Activated CD4-positive, alpha-beta T cell treated with anti-CD3 and anti-CD28 coated beads for 24 hours (primary cell): ENCODE data around the gene KLHL13.
"Not testable (repeated sequence)": the region's sequence is repeated elsewhere in the genome, so short reads cannot be mapped to it uniquely, and the experiment has no call there.

ENCODE experiments used
- DNase-seq, 2 donors: peaks; one replicate each; pipeline ENCODE4 v3.0.0-alpha.2; 2020; ENCODE audit warnings: low read depth in 2 of 2

The KLHL13 gene, protein sequence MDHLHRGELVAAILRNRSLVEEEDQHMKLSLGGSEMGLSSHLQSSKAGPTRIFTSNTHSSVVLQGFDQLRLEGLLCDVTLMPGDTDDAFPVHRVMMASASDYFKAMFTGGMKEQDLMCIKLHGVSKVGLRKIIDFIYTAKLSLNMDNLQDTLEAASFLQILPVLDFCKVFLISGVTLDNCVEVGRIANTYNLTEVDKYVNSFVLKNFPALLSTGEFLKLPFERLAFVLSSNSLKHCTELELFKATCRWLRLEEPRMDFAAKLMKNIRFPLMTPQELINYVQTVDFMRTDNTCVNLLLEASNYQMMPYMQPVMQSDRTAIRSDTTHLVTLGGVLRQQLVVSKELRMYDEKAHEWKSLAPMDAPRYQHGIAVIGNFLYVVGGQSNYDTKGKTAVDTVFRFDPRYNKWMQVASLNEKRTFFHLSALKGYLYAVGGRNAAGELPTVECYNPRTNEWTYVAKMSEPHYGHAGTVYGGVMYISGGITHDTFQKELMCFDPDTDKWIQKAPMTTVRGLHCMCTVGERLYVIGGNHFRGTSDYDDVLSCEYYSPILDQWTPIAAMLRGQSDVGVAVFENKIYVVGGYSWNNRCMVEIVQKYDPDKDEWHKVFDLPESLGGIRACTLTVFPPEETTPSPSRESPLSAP

GRCh38 chrX:118116713-118117550 is at the start of gene KLHL13:
KLHL13 (minus strand) TSS chrX:118116810; CDS start chrX:118028473, 88,337 bp downstream.
- DNase-seq: peak in 1 of 2 donors; percentile 0

DNA sequence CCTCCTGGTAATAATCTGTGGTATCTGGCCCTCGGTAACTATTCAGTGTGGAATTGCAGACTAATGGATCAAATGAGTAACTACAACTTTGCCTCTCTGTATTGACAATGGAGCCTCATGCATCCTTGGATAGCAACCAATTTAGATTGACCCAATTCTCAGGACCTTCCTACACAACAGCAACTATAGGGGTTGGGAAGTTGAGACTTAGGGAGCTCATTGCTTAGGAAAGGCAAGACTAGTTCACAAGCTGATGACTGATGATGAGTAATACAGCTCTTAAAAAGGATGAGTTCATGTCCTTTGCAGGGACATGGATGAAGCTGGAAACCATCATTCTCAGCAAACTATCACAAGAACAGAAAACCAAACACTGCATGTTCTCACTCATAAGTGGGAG is 47.5 kb upstream of the KLHL13 start:
- DNase-seq: no peak

- no peak for DNase-seq
Measured at GRCh38 chrX:118156953-118157608, 40.5 kb upstream of the KLHL13 start.

GRCh38 chrX:118156254-118156952 is 39.8 kb upstream of the KLHL13 start:
- DNase-seq: no peak

- DNase-seq: no peak
Measured at GRCh38 chrX:118153270-118153669, 36.7 kb upstream of the KLHL13 start.

DNA sequence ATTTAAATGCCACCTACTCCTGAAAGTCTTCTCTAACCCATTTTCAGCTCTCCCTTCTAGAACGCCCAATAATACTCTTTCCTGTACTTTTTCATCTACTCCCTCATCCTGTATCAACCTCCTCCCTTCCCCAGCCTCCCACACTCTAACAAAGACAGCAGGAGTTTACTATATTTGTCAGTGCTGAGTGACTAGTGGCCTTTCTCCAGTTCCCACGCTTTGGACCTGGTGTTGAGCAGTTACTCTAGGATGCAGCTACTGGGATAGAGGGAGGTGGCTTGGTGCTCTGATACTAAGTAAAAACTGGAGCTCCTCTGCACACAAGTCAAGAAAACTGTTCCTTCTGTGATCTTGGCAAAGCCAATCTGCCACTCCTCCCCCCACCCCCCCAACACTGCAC is 36.1 kb upstream of the KLHL13 start:
- DNase-seq: no peak

GRCh38 chrX:118148737-118149136 is 32.1 kb upstream of the KLHL13 start:
- no peak for DNase-seq

DNA sequence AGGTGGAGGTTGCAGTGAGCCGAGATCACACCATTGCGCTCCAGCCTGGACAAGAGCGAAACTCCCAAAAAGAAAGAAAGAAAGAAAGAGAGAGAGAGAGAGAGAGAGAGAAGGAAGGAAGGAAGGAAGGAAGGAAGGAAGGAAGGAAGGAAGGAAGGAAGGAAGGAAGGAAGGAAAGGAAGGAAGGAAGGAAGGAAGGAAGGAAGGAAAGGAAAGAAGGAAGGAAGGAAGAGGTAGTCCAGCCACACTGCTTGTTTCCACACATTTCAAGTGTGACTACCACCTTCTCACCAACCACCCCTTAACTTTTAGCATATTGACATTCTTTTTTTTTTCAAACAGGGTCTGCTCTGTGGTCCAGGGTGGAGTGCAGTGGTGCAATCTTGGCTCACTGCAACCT is 31.2 kb upstream of the KLHL13 start:
- not testable (repeated sequence) for DNase-seq

GRCh38 chrX:118143578-118143977 is 27.0 kb upstream of the KLHL13 start:
- DNase-seq: no peak

GRCh38 chrX:118131336-118131735 is 14.7 kb upstream of the KLHL13 start:
- DNase-seq: no peak

GRCh38 chrX:118129681-118130080 is 13.1 kb upstream of the KLHL13 start:
- DNase-seq: no peak

DNA sequence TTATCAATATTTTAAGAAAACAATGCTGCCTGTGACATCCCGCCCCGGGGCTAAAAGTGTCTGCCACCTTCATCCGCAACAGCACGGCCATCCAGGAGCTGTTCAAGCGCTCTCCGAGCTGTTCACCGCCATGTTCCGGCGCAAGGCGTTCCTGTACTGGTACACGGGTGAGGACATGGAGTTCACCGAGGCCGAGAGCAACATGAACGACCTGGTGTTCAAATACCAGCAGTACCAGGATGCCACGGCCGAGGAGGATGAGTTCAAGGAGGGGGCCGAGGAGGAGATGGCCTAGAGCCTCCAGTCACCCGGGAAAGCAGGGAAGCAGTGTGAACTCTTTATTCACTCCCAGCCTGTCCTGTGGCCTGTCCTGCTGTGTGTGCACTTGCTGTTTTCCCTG is 12.1 kb upstream of the KLHL13 start:
- DNase-seq: no peak

GRCh38 chrX:118126286-118126685 is 9.7 kb upstream of the KLHL13 start:
- no peak for DNase-seq

DNA sequence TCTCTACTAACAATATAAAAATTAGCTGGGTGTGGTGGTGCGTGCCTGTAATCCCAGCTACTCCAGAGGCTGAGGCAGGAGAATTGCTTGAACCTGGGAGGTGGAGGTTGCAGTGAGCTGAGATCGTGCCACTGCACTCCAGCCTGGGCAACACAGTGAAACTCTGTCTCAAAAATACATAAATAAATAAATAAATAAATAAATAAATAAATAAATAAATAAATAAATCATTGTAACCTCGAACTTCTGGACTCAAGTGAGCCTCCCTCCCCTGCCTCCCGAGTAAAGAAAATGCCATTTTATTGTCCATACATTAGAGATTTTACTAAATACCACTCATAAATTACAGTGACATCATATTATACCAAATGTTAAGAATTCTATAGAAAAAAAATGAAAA is 7.6 kb upstream of the KLHL13 start:
- not testable (repeated sequence) for DNase-seq

- no peak for DNase-seq
Measured at GRCh38 chrX:118117741-118118140, 1.1 kb upstream of the KLHL13 start.

DNA sequence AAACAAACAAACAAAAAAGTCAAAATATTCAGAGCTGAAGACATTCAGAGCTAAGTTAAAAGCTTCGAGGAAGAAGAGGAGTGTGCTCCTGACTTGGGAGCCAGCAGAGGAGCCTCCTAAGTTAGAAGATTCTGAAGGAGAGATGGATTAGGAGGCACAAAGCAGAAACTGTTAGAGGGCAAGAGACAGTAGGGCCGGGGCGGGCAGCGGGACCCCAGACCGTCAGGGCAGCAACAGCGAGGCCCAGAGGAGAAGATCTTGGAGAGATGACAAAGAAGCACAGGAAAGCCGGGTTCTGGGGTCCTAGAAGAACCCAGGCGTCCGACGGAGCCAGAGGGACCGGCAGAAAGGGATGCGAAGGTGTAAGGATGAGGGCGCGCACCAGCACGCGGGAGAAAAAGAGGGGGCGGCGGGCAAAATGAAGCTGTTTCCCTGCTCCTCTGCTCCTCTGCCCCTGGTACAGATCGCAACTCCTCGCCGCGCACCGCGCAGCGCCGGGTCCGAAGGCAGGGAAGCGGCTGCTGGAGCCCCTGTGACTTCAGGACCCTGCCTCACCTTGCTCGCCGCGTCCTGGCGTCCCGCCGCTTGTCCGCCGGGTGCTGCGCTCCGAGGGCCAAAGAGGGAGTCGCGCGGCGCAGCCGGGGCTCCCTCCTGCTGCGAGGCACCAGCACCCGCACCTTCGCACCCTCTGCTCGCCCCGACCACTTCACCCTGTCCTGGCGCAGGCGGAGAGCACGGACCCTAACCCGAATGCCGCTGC is 477 bp downstream of the KLHL13 start:
- DNase-seq: no peak

DNA sequence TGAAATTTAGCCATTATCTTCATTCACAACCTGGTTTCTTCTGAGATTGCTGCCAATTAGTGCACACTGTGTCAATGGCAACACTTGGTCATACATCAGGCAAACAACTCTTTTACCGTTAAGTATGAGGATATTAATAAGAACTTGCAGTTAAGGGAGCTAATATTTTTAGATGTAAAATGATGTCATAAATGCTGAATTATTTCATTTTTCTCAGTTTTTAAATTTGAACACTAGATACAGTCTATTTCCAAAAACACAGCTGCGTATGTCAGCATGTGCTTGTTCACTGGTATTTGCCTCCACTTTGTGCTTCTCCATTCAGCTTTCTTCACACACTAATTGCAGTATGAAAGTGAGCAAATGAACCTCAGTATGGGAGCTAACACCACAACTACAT is 1.6 kb downstream of the KLHL13 start:
- DNase-seq: no peak

DNA sequence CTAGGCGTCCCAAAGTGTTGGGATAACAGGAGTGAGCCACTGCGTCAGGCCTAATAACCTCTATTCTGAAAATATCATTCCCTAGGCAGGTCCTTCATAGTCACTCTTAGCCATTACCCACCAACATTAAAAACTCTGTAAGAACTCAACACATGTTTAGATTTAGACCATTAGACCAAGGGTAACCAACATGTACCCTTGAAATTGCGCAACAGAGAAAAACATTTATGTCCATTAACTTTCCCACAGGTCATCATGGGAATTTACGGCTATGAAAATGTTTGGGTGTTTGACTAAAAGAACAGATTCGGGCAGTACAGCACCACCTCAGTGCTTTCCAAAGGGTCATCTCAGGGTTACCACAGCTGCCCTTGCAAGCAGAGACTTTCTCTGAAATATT is 7.5 kb downstream of the KLHL13 start:
- no peak for DNase-seq

- no peak for DNase-seq
Measured at GRCh38 chrX:118108304-118108703, 8.3 kb downstream of the KLHL13 start.

DNA sequence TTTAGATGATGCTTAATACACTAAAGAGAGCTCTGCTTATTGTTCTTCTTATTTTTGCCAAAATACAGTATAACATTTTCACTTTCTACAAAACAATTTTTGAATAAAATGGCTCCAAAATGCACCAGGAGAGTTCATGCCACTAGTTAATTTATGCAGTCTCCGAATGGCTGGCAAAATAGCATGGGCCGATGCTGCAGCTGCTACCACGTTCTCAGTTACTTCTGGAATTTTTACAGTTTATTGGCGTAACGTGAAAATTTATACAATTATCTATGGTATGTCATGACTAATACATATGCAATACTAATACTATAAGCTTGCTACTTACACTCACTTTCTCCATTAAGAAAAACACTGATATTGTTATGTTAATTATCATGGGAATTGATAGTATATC is 16.5 kb downstream of the KLHL13 start:
- no peak for DNase-seq

DNA sequence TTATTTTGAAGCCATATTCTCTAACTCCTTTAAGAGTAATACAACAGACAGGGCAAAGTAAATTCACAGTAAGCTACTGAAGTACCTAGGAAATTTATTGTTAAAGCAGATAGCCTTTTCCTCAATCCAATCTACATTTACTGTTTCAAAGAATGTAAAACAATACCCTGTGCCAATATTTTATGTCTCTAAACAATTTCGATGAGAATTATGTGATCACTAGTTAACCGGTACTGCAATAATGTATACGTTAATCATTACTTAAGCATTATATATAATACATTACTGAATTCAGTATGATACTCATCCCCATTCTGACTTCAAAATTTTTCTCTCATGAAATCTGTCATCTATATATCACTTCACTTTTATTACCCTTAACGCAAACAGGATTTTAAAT is 28.5 kb downstream of the KLHL13 start:
- no peak for DNase-seq
